H1 (cell line): ENCODE measurements around the gene CAMSAP1. TPM values are rescaled to one million over a fixed set of nuclear protein-coding genes. Genes with fewer than 3 reads are reported as not detected.

Experiments used
- CTCF ChIA-PET: fragments of 300-600 bp; sonication (Branson Sonifier 250); formaldehyde crosslinking; loops from one replicate; lab custom pipeline; 2021; ENCODE audit not compliant: partially characterized antibody; lab: Charles Lee
- POLR2A ChIA-PET: fragments of 300-600 bp; sonication (Branson Sonifier 250); formaldehyde crosslinking; loops from one replicate; lab custom pipeline; 2021; ENCODE audit warnings: inconsistent platforms; ENCODE audit not compliant: partially characterized antibody; lab: Charles Lee
- DNase-seq, 2 experiments: peaks; one replicate each; pipeline versions ENCODE4 v3.0.0 to v3.0.0-alpha.2; 2010 to 2022; ENCODE audit warnings: low spot score in 2 of 2, low read depth in 1 of 2, mixed read lengths in 1 of 2
- FAIRE-seq: peaks from 2 replicates; lab custom pipeline; 2011; peaks lifted over from hg19 to GRCh38; lab: Jason Lieb, UNC
- H2AFZ ChIP-seq: 2 replicates; pipeline ENCODE4 v1.8.1; 2012; ENCODE audit warnings: low read length, inconsistent platforms
- H2AK5ac ChIP-seq: 2 replicates; pipeline ENCODE4 v1.6.1; 2013; ENCODE audit warnings: low read depth, low read length
- H2BK120ac ChIP-seq: replicated peaks from 2 replicates; pipeline ENCODE3; 2013; ENCODE audit warnings: low read depth, low read length, inconsistent platforms
- H2BK12ac ChIP-seq: 2 replicates; pipeline ENCODE4 v1.6.1; 2013; ENCODE audit warnings: low read depth, low read length
- H2BK15ac ChIP-seq: 2 replicates; pipeline ENCODE4 v1.6.1; 2013; ENCODE audit warnings: low read length
- H2BK20ac ChIP-seq: 2 replicates; pipeline ENCODE4 v1.6.1; 2013; ENCODE audit warnings: low read length
- H2BK5ac ChIP-seq: 2 replicates; pipeline ENCODE4 v1.6.1; 2013; ENCODE audit warnings: low read depth, low read length
- H3K14ac ChIP-seq: 2 replicates; pipeline ENCODE4 v1.6.1; 2013; ENCODE audit warnings: inconsistent platforms; ENCODE audit not compliant: insufficient read length
- H3K18ac ChIP-seq: 2 replicates; pipeline ENCODE4 v1.6.1; 2013; ENCODE audit warnings: low read length; ENCODE audit errors: extremely low read depth
- H3K23ac ChIP-seq: 2 replicates; pipeline ENCODE4 v1.6.1; 2013; ENCODE audit warnings: inconsistent platforms; ENCODE audit not compliant: insufficient read length
- H3K23me2 ChIP-seq: 2 replicates; pipeline ENCODE4 v1.6.1; 2013; ENCODE audit warnings: low read depth, low read length
- H3K27ac ChIP-seq: 2 replicates; pipeline ENCODE4 v1.6.1; 2011; ENCODE audit warnings: low read depth, low read length, inconsistent platforms
- H3K27me3 ChIP-seq, 4 experiments: replicated peaks in 1 of 4; 1 replicate in 1 of 4; 2 replicates in 3 of 4; pipeline versions ENCODE4 v1.6.1 to v1.8.1; 2011 to 2013; ENCODE audit warnings: low read length in 3 of 4, mild to moderate bottlenecking in 3 of 4, inconsistent platforms in 2 of 4, mixed read lengths in 2 of 4, moderate library complexity in 1 of 4; ENCODE audit not compliant: control insufficient read depth in 3 of 4, insufficient read depth in 3 of 4; ENCODE audit errors: extremely low read depth in 1 of 4
- H3K36me3 ChIP-seq, 4 experiments: 2 replicates each; pipeline versions ENCODE4 v1.6.1 to v1.8.1; 2011 to 2013; ENCODE audit warnings: mild to moderate bottlenecking in 4 of 4, low read length in 3 of 4, moderate library complexity in 2 of 4, control low read depth in 1 of 4, inconsistent platforms in 1 of 4; ENCODE audit not compliant: insufficient read depth in 4 of 4, control insufficient read depth in 2 of 4
- H3K4ac ChIP-seq: replicated peaks from 2 replicates; pipeline ENCODE3; 2013; ENCODE audit warnings: low read length, low read depth, mixed read lengths, inconsistent platforms; ENCODE audit not compliant: insufficient read length
- H3K4me1 ChIP-seq, 4 experiments: replicated peaks in 1 of 4; 1 replicate in 1 of 4; 2 replicates in 3 of 4; pipeline versions ENCODE4 v1.6.1 to v1.8.1; 2011 to 2013; ENCODE audit warnings: low read length in 3 of 4, inconsistent platforms in 2 of 4, mixed read lengths in 1 of 4; ENCODE audit not compliant: insufficient read depth in 4 of 4, control insufficient read depth in 3 of 4
- H3K4me2 ChIP-seq, 2 experiments: 2 replicates each; pipeline versions ENCODE4 v1.6.1 to v1.8.1; 2011 to 2013; ENCODE audit warnings: low read depth in 2 of 2, low read length in 2 of 2, control low read depth in 1 of 2, inconsistent platforms in 1 of 2, mild to moderate bottlenecking in 1 of 2; ENCODE audit not compliant: insufficient read depth in 1 of 2
- H3K4me3 ChIP-seq, 4 experiments: fragments of 200-600, 300-600 bp in 1 of 4; sonication (generic), shearing (Covaris generic), sonication (Bioruptor Twin) in 1 of 4; 2 replicates each; pipeline versions ENCODE4 v1.5.1 to v1.8.1; 2011 to 2016; ENCODE audit warnings: low read length in 4 of 4, low read depth in 3 of 4, control low read depth in 2 of 4, inconsistent platforms in 2 of 4, mild to moderate bottlenecking in 2 of 4, mixed read lengths in 1 of 4, moderate library complexity in 1 of 4; ENCODE audit not compliant: insufficient read depth in 2 of 4; ENCODE audit errors: extremely low read depth in 1 of 4
- H3K56ac ChIP-seq: replicated peaks from 2 replicates; pipeline ENCODE3; 2013; ENCODE audit warnings: low read depth, mild to moderate bottlenecking, mixed read lengths, low read length, inconsistent platforms; ENCODE audit not compliant: insufficient read length
- H3K79me1 ChIP-seq: 2 replicates; pipeline ENCODE4 v1.6.1; 2013; ENCODE audit warnings: low read depth, low read length, control low read depth
- H3K79me2 ChIP-seq, 2 experiments: 2 replicates each; pipeline versions ENCODE4 v1.6.1 to v1.8.1; 2012 to 2013; ENCODE audit warnings: low read length in 2 of 2, mild to moderate bottlenecking in 2 of 2, inconsistent platforms in 1 of 2; ENCODE audit not compliant: insufficient read depth in 2 of 2, control insufficient read depth in 1 of 2
- H3K9ac ChIP-seq, 4 experiments: replicated peaks in 1 of 4; 1 replicate in 1 of 4; 2 replicates in 3 of 4; pipeline versions ENCODE4 v1.6.1 to v1.8.1; 2011 to 2013; ENCODE audit warnings: low read depth in 3 of 4, low read length in 3 of 4, control low read depth in 2 of 4, mild to moderate bottlenecking in 2 of 4, moderate library complexity in 2 of 4, inconsistent platforms in 1 of 4; ENCODE audit errors: extremely low read depth in 1 of 4
- H3K9me3 ChIP-seq, 2 experiments: 2 replicates each; pipeline versions ENCODE4 v1.6.1 to v1.8.1; 2012 to 2013; ENCODE audit warnings: mild to moderate bottlenecking in 2 of 2, moderate library complexity in 2 of 2, control low read depth in 1 of 2, inconsistent platforms in 1 of 2, low read depth in 1 of 2, low read length in 1 of 2, mixed read lengths in 1 of 2; ENCODE audit not compliant: insufficient read depth in 2 of 2
- H4K20me1 ChIP-seq, 2 experiments: replicated peaks in 1 of 2; 2 replicates each; pipeline versions ENCODE3 to v1.8.1; 2011 to 2013; ENCODE audit warnings: inconsistent platforms in 2 of 2, low read length in 2 of 2, mild to moderate bottlenecking in 1 of 2; ENCODE audit not compliant: insufficient read depth in 2 of 2, control insufficient read depth in 1 of 2
- H4K5ac ChIP-seq: 2 replicates; pipeline ENCODE4 v1.6.1; 2013; ENCODE audit warnings: low read length, low read depth, mixed read lengths, inconsistent platforms; ENCODE audit not compliant: insufficient read length
- H4K8ac ChIP-seq: 2 replicates; pipeline ENCODE4 v1.8.0; 2013; ENCODE audit warnings: mild to moderate bottlenecking, moderate library complexity, low read length, inconsistent platforms; ENCODE audit not compliant: insufficient read depth; ENCODE audit errors: extremely low read depth
- H4K91ac ChIP-seq: replicated peaks from 2 replicates; pipeline ENCODE3; 2013; ENCODE audit warnings: low read length, mixed read lengths, inconsistent platforms; ENCODE audit not compliant: insufficient read length
- CHD1 ChIP-seq: IDR thresholded peaks from 2 replicates; pipeline ENCODE4 v1.6.1; 2012; ENCODE audit warnings: low read depth, low read length, improper control_type of control experiment
- CTBP2 ChIP-seq: IDR thresholded peaks from 2 replicates; pipeline ENCODE4 v1.7.0; 2011; ENCODE audit warnings: borderline replicate concordance, mild to moderate bottlenecking, moderate library complexity, mixed read lengths, low read length; ENCODE audit not compliant: insufficient read depth, insufficient read length
- EGR1 ChIP-seq: IDR thresholded peaks from 2 replicates; pipeline ENCODE4 v1.6.1; 2011; ENCODE audit warnings: low read depth, low read length, borderline replicate concordance
- GABPA ChIP-seq: IDR thresholded peaks from 2 replicates; pipeline ENCODE4 v1.6.1; 2011; ENCODE audit warnings: mild to moderate bottlenecking, low read length, moderate library complexity, borderline replicate concordance; ENCODE audit not compliant: insufficient read depth
- JUND ChIP-seq: IDR thresholded peaks from 2 replicates; pipeline ENCODE4 v1.6.1; 2011; ENCODE audit warnings: mild to moderate bottlenecking, improper control_type of control experiment, low read length
- NRF1 ChIP-seq: IDR thresholded peaks from 2 replicates; pipeline ENCODE4 v1.6.1; 2011; ENCODE audit warnings: mild to moderate bottlenecking, low read depth, low read length, improper control_type of control experiment
- PHF8 ChIP-seq: fragments of 200-600 bp; sonication (generic); conservative IDR thresholded peaks from 2 replicates; pipeline ENCODE4 v1.7.1; 2012; ENCODE audit warnings: low read depth, mild to moderate bottlenecking, inconsistent platforms, low read length, moderate library complexity
- POLR2AphosphoS5 ChIP-seq: IDR thresholded peaks from 2 replicates; pipeline ENCODE4 v1.6.1; 2011; ENCODE audit warnings: low read depth, low read length
- RAD21 ChIP-seq, 2 experiments: IDR thresholded peaks in 1 of 2; conservative IDR thresholded peaks in 1 of 2; 2 replicates each; pipeline ENCODE4 v1.6.1; 2011; ENCODE audit warnings: low read depth in 2 of 2, low read length in 2 of 2, improper control_type of control experiment in 1 of 2, inconsistent platforms in 1 of 2, mild to moderate bottlenecking in 1 of 2, moderate library complexity in 1 of 2
- RNF2 ChIP-seq: fragments of 200-900, 300-1000 bp; sonication (generic); IDR thresholded peaks from 2 replicates; pipeline ENCODE4 v1.7.1; 2016; ENCODE audit warnings: borderline replicate concordance, low read depth, mild to moderate bottlenecking, antibody characterized with exemption, low read length; ENCODE audit not compliant: poor library complexity, severe bottlenecking; ENCODE audit errors: missing control alignments
- SIRT6 ChIP-seq: IDR thresholded peaks from one replicate; pipeline ENCODE4 v1.7.1; 2012; ENCODE audit warnings: low read length, inconsistent platforms
- TCF12 ChIP-seq: IDR thresholded peaks from 2 replicates; pipeline ENCODE4 v1.6.1; 2011; ENCODE audit warnings: low read depth, mild to moderate bottlenecking, low read length
- YY1 ChIP-seq: IDR thresholded peaks from 2 replicates; pipeline ENCODE4 v1.6.1; 2011; ENCODE audit warnings: low read depth, mild to moderate bottlenecking, low read length
- ZNF274 ChIP-seq: IDR thresholded peaks from 2 replicates; pipeline ENCODE4 v1.7.0; 2012; ENCODE audit warnings: low read length, borderline replicate concordance; ENCODE audit errors: extremely low read depth
- WGBS, 2 experiments: shearing (Covaris generic) in 1 of 2; methylation state at CpG; one replicate each; pipeline versions ENCODE4 v1.1.6 to v1.1.7; 2013 to 2015; ENCODE audit warnings: low lambda C conversion rate in 2 of 2, mixed read lengths in 2 of 2, inconsistent platforms in 1 of 2, low coverage in 1 of 2, missing lambda C conversion rate in 1 of 2; ENCODE audit not compliant: insufficient replicate concordance in 2 of 2, insufficient coverage in 1 of 2, insufficient read length in 1 of 2; ENCODE audit errors: extremely low coverage in 1 of 2, missing lambda C conversion rate in 1 of 2; 5-methylcytosine and 5-hydroxymethylcytosine counted together
- polyA plus RNA-seq, 7 experiments: library from polyadenylated mRNA; depleted of rRNA in 3 of 7; stranded (reverse) in 5 of 7; unstranded in 2 of 7; fragments of >200 nt in 5 of 7; fragments of 200-250 nt in 2 of 7; gene quantifications; 1 replicate in 5 of 7; 2 replicates in 1 of 7; 4 replicates in 1 of 7; pipeline versions ENCODE4 v1.2.1 to v1.2.3, GENCODE V29; 2011 to 2013; ENCODE audit warnings: missing spikeins in 2 of 7, mixed read lengths in 2 of 7
- total RNA-seq: library from RNA; stranded (reverse); fragmentation: NEBNext Ultra II Directional; extraction: Animal tissue kit (Norgen Biotek cat#: 25700); gene quantifications from 2 replicates; pipeline ENCODE4 v1.2.1, GENCODE V29; 2021

The CAMSAP1 gene
- total and polyA plus RNA-seq, 2 of the 8 experiments (the other 6 are each of a cell fraction or from before 2014, with no cell fraction given), result 13.4 to 44.0 TPM

DNA sequence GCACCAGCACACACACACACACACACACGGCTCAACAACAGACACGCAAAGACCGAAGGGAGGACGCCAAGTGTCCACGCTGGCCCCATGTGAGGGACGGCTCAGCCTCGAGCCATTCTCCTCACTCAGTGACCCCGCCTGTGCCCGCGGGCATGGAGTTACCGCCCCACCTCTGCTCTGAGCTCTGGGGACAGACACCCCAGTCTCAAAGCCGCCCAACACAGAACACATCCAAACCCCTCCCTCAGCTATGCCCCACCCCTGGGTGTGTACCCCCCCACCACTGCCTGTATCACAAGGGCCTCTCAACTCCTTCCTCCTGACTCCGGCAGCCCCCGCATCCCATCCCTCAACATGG is 81.2 kb downstream of the CAMSAP1 start:
- DNase-seq (no peak), FAIRE-seq (no peak)
- no peak overlapping the region for H4K91ac ChIP-seq
- ChIA-PET POLR2A (interaction anchor here (0.8 kb wide), 1 partner anchor 13 kb away, joined by 3 read pairs; no protein-coding TSS in a partner anchor), CTCF (interaction anchor here (0.9 to 1.0 kb wide), 2 partner anchors 24 to 124 kb away, joined by 3 read pairs; partner anchors contain the start of gene KCNT1)
- H3K36me3 ChIP-seq, result peaks cover 19 to 28% (median 26%) of the 10 kb centered on the region in 4 experiments
- no peak overlapping the region for H3K18ac ChIP-seq
- H3K23ac ChIP-seq, result no peak overlapping the region
- peak overlapping the region; percentile 14 for H3K56ac ChIP-seq
- H2BK120ac ChIP-seq, result no peak overlapping the region
- H3K14ac ChIP-seq, result no peak overlapping the region
- H3K79me2 ChIP-seq, result peaks cover 0 to 42% of the 10 kb centered on the region in 2 experiments; a peak in 2 of 4 replicates
- no peak overlapping the region for H4K5ac ChIP-seq
- H2BK12ac ChIP-seq, result no peak overlapping the region
- H3K4me3 ChIP-seq, result no peak overlapping the region
- no peak overlapping the region for H3K4me2 ChIP-seq
- no peaks in the 10 kb centered on the region for H3K9me3 ChIP-seq
- no peak overlapping the region for H2BK15ac ChIP-seq
- H3K4ac ChIP-seq, result no peak overlapping the region
- H4K8ac ChIP-seq, result peak overlapping the region; percentile 63; the same call in 1 of the 2 replicates
- no peaks in the 10 kb centered on the region for H3K4me1 ChIP-seq
- H3K27ac ChIP-seq, result no peak overlapping the region
- H3K23me2 ChIP-seq, result no peaks in the 10 kb centered on the region
- H2BK5ac ChIP-seq, result no peak overlapping the region
- H3K79me1 ChIP-seq, result peaks cover 8% of the 10 kb centered on the region; the same call in 1 of the 2 replicates
- 99% methylated on average over 9 of the region's 14 CpGs; no CpG with 5 or more reads in 1 of the 2 experiments for WGBS, 2 experiments
- no peak overlapping the region for H2AK5ac ChIP-seq
- H2BK20ac ChIP-seq, result no peak overlapping the region
- H3K9ac ChIP-seq, result no peak overlapping the region
- no peaks in the 10 kb centered on the region for H3K27me3 ChIP-seq
- no peak overlapping the region for H2AFZ ChIP-seq
- peaks cover 2 to 10% of the 10 kb centered on the region in 2 experiments for H4K20me1 ChIP-seq
- TF ChIP-seq CTBP2, result no peak
- no peak for TF ChIP-seq YY1
- no peak for TF ChIP-seq GABPA
- no peak for TF ChIP-seq CHD1
- no peak for TF ChIP-seq JUND
- TF ChIP-seq TCF12, result no peak
- no peak for TF ChIP-seq PHF8
- TF ChIP-seq POLR2AphosphoS5, result no peak
- TF ChIP-seq NRF1, result no peak
- TF ChIP-seq RAD21 (IDR thresholded peaks at IDR 0.05 in 1 of 2, conservative IDR thresholded peaks at IDR 0.05 in 1 of 2; ENCODE audit: low read depth in 2 of 2, low read length in 2 of 2), result no peak
- no peak for TF ChIP-seq RNF2
- no peak for TF ChIP-seq EGR1
- TF ChIP-seq ZNF274, result no peak
- TF ChIP-seq SIRT6, result no peak
